HPDE6-E6E7 (cell line): ENCODE measurements around the gene LCNL1.

Experiments used
- DNase-seq: peaks from one replicate; pipeline ENCODE4 v3.0.0; 2011; ENCODE audit warnings: missing footprints; ENCODE audit errors: extremely low spot score

LCNL1 gene

DNA sequence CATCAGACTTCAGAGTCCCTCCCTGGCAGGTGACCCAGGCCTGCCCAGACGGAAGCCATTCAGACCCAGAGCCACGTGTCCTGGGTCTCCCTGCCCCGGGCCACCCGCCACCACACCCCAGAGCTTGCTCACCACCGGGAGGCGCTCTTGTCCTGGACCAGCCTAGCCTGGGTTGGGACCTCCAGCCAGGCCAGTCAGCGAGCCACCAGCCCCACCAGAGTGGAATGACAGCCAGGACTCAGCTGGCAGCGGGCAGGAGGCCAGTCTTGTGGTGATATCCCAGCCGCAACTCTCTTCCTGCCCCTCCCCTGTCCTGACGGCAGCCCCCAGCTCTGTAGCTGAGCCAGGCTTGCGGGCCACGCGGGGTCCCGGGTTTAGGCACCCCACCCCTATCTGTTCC, 7.1 kb upstream of the LCNL1 start:
- DNase-seq: no peak

DNA sequence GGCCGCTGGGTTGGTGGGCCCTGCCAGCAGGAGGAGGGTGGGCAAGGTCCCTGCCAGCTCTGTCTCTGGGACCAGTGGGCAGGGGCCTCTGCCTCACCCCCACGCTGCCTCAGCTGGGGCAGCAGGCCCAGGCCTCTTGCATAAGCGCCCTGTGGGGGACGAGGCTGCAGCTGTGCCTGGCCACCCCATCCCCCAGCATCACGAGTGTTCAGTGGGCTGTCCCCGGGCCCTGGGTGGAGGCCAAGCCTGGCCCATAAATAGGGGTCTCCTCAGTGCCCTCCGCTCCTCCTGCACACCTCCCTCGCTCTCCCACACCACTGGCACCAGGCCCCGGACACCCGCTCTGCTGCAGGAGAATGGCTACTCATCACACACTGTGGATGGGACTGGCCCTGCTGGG, 5.6 kb upstream of the LCNL1 start, which contains the start of gene PTGDS:
Gene PTGDS, plus strand, starts transcription at position 282 of the 400 bp plus-strand sequence. Its CDS starts 75 bp downstream, at position 357.
- DNase-seq: no peak

DNA sequence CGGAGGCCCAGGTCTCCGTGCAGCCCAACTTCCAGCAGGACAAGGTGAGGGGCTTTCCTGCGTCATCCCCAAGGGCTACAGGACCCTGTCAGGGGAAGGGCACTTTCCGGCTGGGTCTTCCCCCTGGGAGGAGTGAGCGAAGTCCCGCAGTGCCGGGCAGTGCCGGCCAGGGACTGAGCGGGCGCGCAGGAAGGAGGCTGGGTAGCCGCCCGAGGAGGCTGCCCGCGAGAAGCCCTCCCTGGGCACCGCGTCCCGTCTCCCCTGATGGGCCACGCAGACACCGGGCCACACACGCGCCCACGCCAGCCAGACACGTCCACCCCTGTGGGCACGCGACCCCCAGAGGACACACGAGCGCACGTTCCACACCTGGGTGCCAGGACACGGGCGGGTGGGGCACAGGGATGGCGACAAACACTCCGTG, 5.1 kb upstream of the LCNL1 start:
- DNase-seq: no peak

DNA sequence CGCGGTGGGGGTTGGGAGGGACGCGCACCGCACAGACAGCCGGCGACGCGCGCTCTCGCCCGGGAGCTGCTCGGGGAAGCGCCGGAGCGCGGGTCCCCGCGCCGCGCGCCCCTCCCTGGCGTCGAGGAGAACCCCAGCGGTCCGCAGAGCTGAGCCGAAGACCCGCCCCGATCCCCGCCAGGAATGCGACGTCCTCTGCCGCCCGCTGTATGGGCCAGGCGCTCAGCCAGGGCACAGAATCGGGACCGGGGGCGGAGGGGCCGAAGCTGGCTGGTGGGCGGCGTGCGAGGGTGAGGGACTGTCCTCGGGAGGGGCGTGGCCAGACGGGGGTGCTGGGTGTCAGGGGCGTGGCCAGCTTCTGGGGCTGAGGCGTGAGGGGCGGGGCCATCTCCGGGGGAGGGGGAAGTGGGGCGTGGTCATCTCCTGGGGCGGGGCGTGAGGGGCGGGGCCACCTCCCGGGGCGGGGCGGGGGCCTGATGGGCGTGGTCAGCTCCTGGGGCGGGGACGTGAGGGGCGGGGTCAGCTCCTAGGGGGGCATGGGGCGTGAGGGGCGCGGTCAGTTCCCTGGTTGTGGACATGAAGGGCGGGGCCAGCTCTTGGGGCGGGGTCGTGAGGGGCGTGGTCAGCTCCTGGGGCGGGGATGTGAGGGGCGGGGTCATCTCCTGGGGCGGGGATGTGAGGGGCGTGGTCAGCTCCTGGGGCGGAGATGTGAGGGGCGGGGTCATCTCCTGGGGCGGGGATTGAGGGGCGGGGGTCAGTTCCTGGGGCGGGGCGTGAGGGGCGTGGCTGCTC, 4.5 kb upstream of the LCNL1 start:
- DNase-seq: peak; percentile 79

GRCh38 chr9:136978865-136979544, 3.8 kb upstream of the LCNL1 start:
- DNase-seq: no peak

DNA sequence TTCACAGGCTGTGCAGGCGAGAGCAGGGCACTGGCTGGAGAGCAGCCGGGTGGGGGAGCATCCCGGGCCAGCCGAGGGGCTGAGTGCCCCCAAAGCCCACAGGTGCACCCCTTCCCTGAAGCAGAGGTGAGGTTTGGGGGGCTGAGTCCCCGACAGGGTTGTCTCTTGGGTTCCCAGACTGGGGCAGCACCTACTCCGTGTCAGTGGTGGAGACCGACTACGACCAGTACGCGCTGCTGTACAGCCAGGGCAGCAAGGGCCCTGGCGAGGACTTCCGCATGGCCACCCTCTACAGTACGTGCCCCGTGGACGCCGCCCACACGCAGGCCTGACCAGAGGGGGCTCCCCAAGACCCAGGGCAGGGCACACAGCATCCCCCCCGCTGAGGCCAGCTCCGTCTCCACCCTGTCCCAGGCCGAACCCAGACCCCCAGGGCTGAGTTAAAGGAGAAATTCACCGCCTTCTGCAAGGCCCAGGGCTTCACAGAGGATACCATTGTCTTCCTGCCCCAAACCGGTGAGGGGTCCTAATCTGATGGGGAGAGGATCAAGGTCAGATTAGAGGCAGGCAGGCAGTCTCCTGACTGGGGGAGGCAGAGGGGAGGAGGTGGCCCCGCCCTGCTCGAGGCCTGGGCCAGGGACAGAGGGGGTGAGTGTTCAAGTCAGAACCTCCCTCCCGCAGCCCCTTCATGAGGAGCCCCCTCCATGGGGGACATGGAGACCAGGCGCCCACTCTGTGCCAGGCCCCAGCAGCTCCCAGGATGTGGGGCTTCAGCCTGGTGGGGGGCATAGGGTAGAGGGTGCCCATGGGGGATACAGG, 2.8 kb upstream of the LCNL1 start:
- no peak for DNase-seq

DNA sequence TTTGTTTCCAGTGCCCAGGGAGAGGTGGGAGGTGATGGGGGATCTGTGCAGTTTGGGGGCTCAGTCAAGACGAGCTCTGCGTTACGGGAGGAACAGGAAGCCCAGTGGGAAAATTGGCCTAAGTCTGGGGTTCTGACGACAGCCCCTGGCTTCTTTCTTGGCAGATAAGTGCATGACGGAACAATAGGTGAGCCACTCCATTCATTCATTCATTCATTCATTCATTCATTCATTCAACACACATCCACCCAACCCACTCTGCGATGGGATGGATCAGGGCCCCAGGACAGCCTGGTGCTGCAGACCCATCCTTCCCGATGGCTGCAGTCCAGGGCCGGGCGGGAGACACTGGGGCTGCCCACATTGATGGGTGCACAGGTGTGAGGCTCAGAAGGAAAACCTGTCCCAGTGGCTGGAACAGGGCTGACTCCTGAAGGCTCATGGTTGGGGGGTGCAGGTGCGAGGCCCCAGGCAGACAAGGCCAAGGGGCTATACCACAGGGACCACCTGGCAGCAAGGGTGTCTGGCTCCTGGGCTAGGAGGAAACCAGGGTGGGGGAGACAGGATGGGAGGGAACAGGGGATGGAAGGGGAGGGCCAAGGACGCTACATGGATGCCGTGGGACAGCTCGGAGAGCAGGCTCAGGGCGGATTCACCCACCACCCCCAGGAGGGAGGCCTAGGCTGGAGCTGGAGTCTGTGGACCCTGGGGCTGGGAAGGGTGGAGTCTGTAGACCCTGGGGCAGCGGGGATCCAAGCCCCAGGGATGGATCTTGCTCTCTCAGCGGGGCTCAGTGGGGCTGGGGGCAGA, 1.9 kb upstream of the LCNL1 start:
- DNase-seq: no peak

DNA sequence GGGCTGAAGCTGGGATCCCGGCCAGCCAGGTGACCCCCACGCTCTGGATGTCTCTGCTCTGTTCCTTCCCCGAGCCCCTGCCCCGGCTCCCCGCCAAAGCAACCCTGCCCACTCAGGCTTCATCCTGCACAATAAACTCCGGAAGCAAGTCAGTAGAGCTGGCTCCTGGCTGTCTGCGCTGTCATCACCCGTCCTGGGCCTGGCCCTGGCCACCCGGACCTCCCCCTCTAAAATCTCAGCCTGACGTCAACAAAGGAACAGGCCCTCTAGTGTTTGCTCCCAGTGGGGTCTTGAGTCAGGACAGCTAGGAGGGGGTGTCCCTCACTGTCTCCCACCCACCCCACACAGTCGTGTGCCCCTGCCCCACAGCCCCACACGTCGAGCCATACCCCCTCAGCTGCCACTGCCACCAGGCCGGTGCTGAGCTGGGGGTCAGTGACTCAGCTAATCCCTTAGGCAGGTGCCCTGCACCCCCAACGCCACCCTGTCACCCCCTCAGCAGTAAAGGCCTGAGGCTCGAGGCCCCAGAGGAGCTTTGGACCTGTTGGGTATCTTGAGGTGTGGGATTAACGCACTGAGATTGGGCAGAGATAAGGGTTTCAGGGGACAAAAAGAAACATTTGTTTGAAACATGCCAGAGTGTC, 1.1 kb upstream of the LCNL1 start:
- no peak for DNase-seq

- no peak for DNase-seq
Observed at GRCh38 chr9:136983167-136983566, 374 bp downstream of the LCNL1 start.

GRCh38 chr9:136983656-136984314, 992 bp downstream of the LCNL1 start:
- no peak for DNase-seq

- DNase-seq: no peak
Observed at GRCh38 chr9:136984464-136985026, 1.8 kb downstream of the LCNL1 start.

DNA sequence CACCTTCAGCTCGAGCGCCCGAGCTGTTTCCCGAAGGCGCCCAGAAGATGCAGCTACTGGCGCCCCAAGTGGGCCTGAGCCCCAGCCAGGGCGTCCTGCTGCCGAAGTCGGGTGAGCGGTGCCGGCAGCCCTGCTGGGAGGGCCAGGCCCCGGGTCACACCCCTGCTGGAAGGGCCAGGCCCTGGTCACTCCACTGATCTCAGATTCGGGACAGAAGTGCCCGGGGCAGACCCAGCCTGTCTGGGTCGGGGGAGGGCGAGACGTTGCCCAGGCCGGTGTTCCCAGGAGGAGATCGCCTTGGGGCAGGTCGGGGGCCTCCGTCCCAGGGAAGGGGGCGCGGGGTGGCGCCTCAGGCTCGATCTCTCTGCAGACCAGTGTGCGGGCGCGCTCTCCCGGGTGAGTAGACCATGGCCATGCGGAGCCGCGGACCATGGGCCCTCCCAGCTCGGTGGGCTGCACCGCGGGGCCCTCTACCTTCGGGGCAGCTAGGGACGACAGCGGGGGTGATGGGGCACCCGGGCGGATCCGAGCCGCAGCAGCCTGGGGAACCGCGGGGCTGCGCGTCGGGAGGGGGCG, 2.3 kb downstream of the LCNL1 start:
- no peak for DNase-seq

GRCh38 chr9:136985853-136986252, 3.1 kb downstream of the LCNL1 start:
- no peak for DNase-seq

GRCh38 chr9:136988872-136989271, 6.1 kb downstream of the LCNL1 start:
- no peak for DNase-seq

DNA sequence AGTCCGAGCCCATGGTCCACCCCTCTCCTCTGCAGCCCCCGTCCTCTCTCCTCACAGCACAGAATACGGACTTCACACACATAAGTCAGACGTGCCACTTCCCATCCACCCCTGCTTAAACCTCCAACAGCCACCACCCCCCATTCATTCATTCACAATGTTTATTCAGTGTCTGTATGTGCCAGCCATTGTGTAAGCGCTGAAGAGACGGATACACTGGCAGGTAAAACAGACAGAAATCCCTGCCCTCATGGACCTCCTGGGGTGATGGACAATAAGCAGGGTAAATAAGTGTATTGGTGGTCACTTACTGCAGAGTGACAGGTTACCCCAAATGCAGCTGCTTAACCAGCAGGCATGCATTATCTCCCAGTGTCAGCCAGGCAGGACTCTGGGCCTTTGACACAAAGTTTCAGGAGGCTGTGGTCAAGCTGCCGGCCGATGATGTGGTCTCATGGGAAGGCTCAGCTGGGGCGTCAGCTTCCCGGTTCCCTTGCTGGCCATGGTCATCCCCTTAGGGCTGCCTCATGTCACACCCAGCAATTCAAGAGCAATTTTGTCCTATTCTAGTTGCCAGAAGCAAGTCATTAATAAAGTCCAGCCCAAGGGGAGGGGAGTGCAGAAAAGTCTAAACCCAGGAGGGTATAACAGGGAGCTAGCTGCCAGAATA, 7.6 kb downstream of the LCNL1 start:
- no peak for DNase-seq

DNA sequence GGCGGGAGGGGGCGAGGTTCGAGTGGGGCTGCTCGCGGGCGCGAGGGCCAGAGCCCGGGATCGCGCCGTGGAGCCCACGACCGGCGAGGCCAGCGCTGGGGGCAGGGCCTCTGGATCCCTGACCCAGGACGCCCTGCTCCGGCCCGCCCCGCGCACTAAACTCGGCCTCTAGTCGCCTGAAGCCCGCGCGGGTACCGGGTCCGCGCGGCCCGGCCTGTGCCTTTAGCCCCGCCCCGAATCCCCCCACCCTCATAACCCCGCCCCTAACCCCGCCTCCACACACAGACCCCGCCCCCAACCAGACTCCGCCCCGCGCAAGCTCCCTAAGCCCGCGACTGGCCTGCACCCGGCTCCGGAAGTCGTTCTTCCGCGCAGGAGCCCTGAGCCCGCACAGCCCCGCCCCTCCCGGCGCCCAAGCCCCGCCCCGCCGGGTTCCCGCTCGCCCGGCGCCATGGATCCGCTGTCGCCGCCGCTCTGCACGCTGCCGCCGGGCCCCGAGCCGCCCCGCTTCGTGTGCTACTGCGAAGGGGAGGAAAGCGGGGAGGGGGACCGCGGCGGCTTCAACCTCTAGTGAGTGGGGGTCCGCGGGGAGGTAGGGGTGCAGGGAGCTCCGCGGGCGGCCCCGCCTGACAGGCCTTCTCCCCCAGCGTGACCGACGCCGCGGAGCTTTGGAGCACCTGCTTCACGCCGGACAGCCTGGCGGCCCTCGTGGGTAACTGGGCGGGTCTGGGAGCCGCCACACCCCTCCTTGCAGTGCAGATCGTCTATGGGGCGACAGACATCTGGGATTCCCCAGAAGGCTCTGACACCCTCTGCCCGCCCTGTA, 9.4 kb downstream of the LCNL1 start, which contains the start of gene PAXX:
Gene PAXX, plus strand, starts transcription at position 430 of the 826 bp plus-strand sequence. Its CDS starts 22 bp downstream, at position 452.
- peak; percentile 94 for DNase-seq

GRCh38 chr9:136992819-136993369, 10.1 kb downstream of the LCNL1 start:
- no peak for DNase-seq
